NCI-H2107 treated with DMSO at 0.1 percent for 48 hours (cell line): ENCODE data around the gene PYGL.
"Not testable (repeated sequence)": the region's sequence is repeated elsewhere in the genome, so short reads cannot be mapped to it uniquely, and the experiment has no call there.

ENCODE experiments used
- DNase-seq: peaks from one replicate; lab custom pipeline; 2025; ENCODE audit not compliant: unreplicated experiment; lab: John Stamatoyannopoulos, UW

Gene PYGL

GRCh38 chr14:50929506-50929905 lies 14.8 kb downstream of the PYGL start:
- DNase-seq: no peak

GRCh38 chr14:50928002-50928635 lies 16.2 kb downstream of the PYGL start:
- no peak for DNase-seq

GRCh38 chr14:50926851-50927386 lies 17.4 kb downstream of the PYGL start:
- DNase-seq: no peak

GRCh38 chr14:50924843-50925242 lies 19.4 kb downstream of the PYGL start:
- DNase-seq: no peak

DNA sequence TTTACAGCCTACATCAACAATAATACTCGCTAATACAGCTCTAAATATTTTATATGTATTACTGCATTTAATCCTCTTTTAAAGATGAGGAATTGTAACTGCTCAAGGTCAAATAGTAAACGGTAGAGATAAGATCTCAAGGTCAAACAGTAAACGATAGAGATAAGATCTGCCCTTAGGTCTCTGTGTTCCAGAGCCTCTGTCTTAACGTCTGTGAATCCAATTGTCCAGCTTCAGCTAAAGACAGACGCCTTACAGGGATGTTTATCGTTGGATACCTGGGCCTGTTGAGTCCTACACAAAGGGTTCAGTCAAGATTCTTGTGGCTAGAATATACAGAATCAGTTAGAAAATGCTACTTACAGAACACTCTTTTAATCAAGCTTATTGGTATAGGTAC lies 20.0 kb downstream of the PYGL start:
- no peak for DNase-seq

GRCh38 chr14:50922803-50923202 lies 21.5 kb downstream of the PYGL start:
- DNase-seq: no peak

DNA sequence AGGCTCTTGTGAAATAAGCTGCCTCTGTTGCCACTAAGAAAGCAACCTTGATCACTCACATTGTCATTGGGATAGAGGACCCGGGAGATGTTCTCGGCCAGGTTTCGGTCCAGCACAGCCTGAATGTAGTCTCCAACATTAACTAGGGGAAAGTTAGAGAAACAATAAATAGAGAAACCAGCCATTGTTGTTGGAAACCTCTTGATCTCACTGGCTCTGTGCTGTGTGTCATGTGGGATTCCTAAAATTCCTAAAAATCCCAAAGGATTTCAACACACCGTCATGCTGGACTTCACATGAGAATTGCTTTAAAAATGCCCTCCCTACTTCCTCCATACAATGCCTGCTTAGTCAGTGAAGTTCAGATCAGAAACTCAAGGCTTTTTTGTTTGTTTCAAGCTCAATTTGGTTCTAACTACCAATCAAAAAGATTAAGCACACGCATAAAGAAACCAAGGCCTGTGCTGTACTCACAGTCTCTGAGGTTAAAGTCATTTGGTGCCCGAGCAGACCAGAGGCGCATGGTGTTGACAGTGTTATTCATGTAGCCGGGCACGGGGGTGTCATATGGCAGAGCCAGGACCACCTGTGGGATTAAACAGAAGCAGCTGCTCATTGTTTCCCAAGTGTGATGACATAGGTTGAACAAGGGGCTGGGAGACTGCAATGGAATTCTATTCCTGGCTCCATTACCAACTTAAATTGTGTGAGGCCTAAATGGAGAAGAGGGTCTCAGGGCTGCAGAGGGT lies 23.6 kb downstream of the PYGL start:
- DNase-seq: peak; percentile 60

GRCh38 chr14:50919524-50919923 lies 24.8 kb downstream of the PYGL start:
- DNase-seq: not testable (repeated sequence)

DNA sequence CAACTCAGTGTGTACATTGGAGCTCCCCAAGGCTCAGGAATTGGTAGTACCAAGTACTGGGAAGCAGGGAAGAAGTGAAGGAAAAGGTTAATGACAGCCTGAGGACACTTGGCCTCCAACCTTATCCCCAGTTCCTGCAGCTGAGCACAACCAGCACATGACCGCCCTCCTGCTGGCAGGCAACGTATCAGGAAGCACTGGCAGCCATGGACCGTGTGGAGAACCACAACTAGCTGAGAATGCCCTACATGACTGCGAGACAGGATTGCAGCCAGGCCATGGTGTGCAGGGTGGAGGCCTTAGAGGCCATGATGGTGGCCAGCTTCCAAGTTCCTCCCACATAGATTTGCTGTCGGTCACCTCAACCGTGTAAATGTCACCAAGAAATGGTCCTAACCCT lies 26.8 kb downstream of the PYGL start:
- DNase-seq: no peak

DNA sequence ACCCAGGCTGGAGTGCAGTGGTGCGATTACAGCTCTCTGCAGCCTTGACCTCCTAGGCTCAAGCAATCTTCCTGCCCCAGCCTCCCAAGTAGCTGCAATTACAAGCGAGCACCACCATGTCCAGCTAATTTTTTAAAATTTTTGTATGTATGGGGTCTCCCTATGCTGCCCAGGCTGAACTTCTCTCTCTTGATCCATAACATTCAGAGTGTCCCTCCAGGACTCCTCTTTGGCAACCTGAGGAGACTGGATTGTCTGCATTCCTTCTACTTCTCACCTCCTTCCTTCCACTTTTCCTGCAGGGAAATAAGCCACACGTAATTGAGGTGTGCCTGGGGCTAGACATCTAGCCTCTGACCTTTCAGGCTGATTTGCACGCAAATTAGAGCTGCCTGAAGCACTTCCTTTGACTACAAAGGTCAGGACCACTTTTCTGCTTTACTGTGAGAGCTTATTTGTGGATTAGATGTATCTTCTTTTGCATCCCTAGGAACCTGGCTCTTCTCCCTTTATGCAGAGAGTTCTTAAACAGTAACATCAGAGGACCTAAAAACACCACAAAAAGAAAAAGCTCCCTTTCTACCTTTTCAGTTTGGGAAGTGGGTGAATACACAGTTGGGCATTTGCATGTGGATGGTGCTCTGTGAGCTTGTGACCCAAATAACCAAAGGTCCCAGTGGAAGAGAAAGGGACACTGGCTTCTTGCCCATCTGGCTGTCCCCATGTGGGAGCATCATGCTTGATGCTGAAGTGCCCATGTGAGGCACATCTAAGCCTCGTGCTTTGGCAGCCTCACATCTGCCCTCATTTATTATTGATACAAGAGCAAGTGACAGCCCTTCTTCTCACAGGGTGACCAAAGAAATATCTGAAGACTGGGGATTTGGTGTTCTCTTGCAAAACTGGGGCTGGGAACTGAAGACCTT lies 33.5 kb downstream of the PYGL start:
- no peak for DNase-seq

- DNase-seq: no peak
Observed at GRCh38 chr14:50906326-50907065, 37.8 kb downstream of the PYGL start.

DNA sequence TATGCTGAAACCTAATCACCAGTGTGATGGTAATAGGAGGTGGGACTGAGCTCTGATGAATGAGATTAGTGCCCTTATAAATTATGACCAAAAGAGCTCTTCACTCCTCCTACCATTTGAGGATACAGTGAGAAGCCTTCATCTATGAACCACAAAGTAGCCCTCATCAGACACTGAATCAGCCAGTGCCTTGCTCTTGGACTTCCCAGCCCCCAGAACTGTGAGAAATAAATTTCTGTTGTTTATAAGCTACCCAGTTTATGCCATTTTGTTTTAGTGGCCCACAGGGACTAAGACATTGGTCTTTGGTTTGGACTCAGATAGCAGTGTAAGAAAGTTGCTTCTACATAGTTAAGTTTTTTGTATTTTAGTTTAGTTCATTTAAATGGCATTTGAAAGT lies 39.6 kb downstream of the PYGL start:
- DNase-seq: no peak

DNA sequence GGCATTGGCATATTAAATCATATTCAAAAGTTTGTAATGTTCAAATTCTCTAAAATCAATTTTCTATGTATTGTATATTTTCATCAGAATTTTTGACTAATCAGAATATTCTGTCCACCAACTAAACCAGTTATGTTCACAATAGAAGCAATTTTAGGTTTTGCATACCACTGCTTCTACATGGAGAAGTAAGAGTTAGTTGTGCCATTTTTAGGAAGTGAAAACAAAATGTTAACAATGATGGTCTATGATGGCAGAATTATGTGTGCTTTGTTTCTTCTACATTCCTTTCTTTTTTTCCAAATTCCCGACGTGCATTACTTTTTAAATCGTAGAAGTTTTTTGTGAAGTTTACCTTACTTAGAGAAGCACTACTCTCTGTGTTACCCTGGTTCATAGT lies 42.9 kb downstream of the PYGL start:
- DNase-seq: no peak

GRCh38 chr14:50897658-50898175 lies 46.6 kb downstream of the PYGL start:
- no peak for DNase-seq

- DNase-seq: not testable (repeated sequence)
Observed at GRCh38 chr14:50897005-50897404, 47.3 kb downstream of the PYGL start.

DNA sequence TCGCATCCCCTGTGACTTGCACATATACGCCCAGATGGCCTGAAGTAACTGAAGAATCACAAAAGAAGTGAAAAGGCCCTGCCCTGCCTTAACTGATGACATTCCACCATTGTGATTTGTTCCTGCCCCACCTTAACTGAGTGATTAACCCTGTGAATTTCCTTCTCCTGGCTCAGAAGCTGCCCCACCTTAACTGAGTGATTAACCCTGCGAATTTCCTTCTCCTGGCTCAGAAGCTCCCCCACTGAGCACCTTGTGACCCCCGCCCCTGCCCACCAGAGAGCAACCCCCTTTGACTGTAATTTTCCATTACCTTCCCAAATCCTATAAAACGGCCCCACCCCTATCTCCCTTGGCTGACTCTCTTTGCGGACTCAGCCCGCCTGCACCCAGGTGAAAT lies 47.9 kb downstream of the PYGL start:
- not testable (repeated sequence) for DNase-seq

GRCh38 chr14:50892255-50892654 lies 52.0 kb downstream of the PYGL start:
- no peak for DNase-seq

- no peak for DNase-seq
Observed at GRCh38 chr14:50887476-50887875, 56.8 kb downstream of the PYGL start.

- DNase-seq: no peak
Observed at GRCh38 chr14:50883827-50884197, 60.5 kb downstream of the PYGL start.
